OCI-LY3 (cell line): ENCODE measurements around the gene MAD1L1.

Experiments
- EZH2phosphoT487 ChIP-seq: fragments of 200-600 bp; shearing (Covaris generic); IDR thresholded peaks from 2 replicates; pipeline ENCODE4 v1.6.1; 2018; ENCODE audit warnings: antibody characterized with exemption, mixed run types, low read depth
- TF ChIP-seq, protein P1 (sequence below): fragments of 200-600, 300-600 bp; sonication (generic); IDR thresholded peaks from 2 replicates; pipeline ENCODE4 v1.5.1; 2014; ENCODE audit warnings: antibody characterized with exemption, low read length, low read depth

DNA sequence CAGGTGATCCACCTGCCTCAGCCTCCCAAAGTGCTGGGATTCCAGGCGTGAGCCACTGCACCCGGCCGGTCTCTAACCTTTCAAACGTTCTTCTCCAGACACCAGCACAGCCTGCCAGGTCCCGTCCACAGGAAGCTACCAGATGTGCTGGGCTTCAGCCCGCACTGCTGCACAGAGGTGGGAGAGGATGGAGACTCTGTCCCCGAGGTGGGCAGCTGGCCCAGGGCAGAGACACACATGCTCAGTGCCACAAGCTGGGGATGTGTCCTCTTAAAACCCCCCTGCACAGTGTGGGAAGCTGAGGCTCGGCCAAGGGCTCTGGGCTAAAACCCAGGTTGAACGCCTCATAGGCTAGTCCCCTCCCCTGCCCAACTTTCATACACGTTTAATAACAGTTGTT is 18.6 kb upstream of the MAD1L1 start:
- TF ChIP-seq, protein P1, sequence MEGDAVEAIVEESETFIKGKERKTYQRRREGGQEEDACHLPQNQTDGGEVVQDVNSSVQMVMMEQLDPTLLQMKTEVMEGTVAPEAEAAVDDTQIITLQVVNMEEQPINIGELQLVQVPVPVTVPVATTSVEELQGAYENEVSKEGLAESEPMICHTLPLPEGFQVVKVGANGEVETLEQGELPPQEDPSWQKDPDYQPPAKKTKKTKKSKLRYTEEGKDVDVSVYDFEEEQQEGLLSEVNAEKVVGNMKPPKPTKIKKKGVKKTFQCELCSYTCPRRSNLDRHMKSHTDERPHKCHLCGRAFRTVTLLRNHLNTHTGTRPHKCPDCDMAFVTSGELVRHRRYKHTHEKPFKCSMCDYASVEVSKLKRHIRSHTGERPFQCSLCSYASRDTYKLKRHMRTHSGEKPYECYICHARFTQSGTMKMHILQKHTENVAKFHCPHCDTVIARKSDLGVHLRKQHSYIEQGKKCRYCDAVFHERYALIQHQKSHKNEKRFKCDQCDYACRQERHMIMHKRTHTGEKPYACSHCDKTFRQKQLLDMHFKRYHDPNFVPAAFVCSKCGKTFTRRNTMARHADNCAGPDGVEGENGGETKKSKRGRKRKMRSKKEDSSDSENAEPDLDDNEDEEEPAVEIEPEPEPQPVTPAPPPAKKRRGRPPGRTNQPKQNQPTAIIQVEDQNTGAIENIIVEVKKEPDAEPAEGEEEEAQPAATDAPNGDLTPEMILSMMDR: no peak
- TF ChIP-seq EZH2phosphoT487: no peak
